Measurements from ENCODE around the gene SEC24D.

The SEC24D gene

GRCh38 chr4:118842055-118842454, 6.1 kb upstream of the SEC24D start:
- DNase-seq (ENCODE audit: low read depth) = no peak

DNA sequence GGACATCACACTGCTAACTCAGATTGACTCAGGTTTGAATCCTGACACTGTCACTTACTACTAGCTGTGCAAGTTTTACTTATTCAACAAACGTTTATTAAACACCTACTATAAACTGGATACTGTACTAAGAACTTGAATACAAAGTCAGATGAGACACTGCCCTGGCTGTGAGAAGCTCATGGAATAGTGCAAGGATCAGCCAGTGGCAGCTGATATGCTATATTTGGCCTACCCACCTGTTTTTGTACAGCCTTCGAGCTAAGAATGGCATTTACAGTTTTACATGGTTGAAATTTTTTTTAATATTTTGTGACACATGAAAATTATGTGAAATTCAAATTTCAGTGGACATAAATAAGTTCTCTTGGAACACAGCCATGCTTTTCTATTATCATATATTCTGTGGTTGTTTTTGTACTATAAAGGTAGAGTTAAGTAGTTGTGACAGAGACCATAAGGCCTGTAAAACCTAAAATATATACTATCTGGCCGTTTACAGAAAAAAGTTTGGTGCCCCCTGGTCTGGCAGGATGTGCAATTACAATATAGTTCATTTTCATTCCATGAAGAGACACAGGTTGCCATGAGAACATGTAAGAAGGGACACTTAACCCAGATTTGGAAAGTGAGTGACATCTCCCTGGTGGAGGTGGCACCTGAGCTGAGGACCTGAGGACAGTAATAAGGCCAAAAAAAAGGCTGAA, 3.4 kb upstream of the SEC24D start:
- DNase-seq (ENCODE audit: low read depth) = no peak

GRCh38 chr4:118837121-118837507, 1.2 kb upstream of the SEC24D start:
- DNase-seq (ENCODE audit: low read depth) = no peak

DNA sequence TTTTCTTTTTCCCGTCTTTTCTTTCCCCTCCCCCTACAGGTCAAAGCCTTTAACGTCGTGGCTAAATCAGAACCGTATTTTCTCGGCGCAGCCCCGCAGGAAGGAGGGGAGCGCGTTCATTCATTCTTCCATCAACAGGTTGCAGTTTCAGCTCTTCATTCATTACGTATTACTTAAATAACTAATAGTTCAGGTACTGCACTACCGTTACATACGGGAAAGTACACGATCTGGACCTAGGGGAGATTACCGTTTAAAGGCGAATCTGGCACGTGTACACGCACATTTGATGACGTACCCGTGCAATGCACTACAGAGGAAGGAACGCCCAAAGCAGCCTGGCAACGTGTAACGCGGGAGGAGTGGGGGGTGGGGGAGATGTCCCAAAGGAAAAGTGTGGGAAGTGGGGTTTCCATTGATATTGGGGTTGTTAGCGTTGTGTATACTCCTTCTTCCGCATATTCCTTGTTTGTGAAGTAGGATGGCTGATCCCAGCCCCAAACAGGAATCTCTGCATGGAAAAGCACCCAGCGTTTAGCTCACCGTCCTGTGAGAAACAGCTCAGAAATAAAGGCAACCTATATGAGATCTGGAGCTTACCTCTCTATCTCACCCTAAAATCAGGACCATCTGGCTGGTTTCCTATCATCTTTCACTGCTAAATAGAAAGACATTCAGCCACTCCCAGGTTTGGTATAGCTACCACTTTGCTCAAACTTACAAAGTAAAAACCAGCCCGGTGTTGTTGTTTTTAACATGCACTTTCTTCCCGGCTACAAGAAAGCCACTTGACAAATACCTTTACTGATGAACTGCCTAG, 585 bp upstream of the SEC24D start:
- peak; percentile 23 for DNase-seq (ENCODE audit: low read depth)

DNA sequence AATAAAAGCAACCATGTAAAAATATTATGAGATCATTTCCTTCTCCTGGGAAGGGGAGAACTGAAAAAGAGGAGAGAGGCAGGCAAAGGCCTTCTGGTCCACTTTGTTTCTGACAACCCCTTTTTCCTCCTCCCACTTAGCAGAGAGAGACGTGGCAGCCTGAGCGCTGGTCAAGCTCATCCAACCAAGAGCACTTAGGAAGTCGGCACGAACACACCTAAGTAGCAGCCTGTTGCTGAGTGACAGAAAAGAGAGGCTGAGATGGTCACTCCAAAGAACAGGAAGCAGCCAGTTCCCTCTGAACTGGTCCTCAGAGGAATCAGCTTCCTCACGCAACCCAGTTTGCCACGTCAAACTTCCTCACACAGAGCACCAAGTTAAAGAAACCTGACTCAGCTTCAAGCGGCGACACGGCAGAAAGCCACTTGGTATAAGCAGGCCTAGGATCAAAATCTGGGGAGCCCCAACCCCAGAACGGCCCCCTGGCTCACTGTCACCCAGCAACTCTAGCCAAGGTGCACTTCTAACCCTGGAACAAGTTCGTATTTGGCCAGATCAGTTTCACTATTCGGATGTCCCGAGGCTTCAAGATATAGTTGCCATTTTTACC, 861 bp downstream of the SEC24D start:
- peak; percentile 23 for DNase-seq (ENCODE audit: low read depth)

DNA sequence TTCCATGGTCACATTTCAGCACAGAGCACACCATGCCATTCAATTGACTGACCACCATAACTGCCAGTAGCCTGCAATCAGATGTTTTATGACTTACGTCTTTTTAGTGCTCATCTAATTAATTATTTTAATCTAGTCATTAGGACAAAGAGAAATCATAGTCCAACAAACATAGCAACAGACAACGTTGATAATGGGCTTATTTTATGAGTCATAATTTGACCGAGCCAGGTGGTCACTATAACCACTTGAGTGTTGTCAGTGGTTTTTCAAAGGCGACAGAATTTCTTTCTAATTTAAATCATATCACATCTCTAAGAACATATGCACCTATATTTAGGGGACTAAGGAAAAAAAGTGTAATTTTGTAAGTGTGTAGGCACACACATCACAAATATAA, 1.9 kb downstream of the SEC24D start:
- no peak for DNase-seq (ENCODE audit: low read depth)

GRCh38 chr4:118833192-118833820, 2.6 kb downstream of the SEC24D start:
- DNase-seq (ENCODE audit: low read depth) = no peak

- no peak for DNase-seq (ENCODE audit: low read depth)
These were observed 6.8 kb downstream of the SEC24D start for GRCh38 chr4:118829107-118829506.

- DNase-seq (ENCODE audit: low read depth) = no peak
These were observed 9.0 kb downstream of the SEC24D start for GRCh38 chr4:118826723-118827444.

DNA sequence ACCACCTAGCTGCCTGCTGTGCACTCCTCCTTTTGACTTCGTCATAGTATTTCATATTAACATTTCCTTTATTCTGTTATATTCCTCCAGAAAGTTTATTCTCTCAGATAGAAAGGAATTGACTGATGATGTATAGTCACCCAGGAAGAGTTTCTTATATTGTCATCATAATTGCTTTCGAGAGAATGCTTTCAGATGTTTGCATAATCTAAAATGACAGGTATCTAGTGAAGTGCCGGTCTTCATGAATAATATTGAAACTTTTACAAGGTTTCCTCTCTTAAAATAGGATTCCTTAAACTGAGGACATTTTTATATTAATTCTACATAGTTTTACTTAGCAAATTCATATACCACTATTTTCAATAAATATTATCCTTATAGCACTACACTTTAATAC, 10.1 kb downstream of the SEC24D start:
- no peak for DNase-seq (ENCODE audit: low read depth)

GRCh38 chr4:118824141-118824540, 11.8 kb downstream of the SEC24D start:
- no peak for DNase-seq (ENCODE audit: low read depth)

- DNase-seq (ENCODE audit: low read depth) = no peak
These were observed 12.5 kb downstream of the SEC24D start for GRCh38 chr4:118823471-118823870.

GRCh38 chr4:118821590-118822293, 14.2 kb downstream of the SEC24D start:
- DNase-seq (ENCODE audit: low read depth) = no peak

DNA sequence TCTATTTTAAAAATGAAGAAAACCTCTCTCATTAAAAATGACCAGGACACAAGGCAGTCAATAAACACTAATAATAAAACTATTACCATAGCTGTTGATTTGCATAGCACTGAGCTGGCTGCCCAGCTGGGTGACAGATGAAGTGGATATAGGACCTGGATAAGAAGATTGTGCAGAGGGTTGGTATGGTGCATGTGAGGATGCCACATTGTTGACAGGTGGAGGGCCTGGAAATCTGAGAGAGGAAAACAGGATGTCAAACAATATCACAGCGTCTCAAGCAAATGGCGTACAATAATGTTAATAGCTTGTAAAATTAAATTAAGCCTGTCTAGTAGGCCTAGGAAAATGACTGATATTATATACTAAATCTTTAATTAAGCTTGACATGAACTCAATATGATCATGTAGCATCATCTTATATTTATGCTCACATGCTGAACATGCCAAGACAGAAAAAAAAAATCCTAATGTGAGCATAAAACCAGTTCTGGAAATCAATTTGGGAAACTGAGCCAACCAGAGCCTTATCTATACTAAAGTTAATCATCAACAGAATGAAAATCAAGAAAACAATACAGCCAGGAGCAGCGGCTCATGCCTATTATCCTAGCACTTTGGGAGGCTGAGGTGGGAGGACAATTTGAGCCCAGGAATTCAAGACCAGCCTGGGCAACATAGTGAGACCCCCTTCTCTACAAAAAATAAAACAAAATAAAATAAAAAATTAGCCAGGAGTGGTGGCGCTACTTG, 18.6 kb downstream of the SEC24D start:
- DNase-seq (ENCODE audit: low read depth) = no peak

DNA sequence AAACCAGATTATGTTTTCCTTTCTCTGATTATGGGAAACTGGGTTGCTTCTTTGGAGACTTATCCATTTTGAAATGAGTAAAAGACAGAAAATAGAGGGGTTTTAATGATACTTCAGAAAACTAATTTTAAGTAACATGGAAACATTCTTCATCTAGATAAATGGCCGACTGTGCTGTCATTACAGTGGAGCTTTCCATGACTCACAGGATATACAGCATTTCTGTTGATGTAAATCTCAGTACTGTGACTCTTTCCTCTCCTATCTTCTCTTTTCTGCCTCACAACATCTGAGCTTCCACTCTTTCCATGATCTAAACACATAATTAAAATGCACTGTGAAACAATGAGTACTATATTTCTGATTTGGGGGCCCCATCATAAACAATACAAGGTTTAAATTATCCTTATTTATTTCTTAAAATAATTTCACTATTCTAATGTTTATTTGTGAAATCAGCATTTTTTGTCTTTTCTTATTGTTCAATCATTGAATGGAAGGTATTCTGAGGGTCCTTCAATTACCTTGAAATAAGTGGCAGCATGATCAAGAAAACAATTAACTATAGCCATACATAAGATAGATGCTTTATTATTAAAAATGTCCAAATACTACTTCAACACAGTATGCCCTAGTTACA, 19.3 kb downstream of the SEC24D start:
- DNase-seq (ENCODE audit: low read depth) = no peak

DNA sequence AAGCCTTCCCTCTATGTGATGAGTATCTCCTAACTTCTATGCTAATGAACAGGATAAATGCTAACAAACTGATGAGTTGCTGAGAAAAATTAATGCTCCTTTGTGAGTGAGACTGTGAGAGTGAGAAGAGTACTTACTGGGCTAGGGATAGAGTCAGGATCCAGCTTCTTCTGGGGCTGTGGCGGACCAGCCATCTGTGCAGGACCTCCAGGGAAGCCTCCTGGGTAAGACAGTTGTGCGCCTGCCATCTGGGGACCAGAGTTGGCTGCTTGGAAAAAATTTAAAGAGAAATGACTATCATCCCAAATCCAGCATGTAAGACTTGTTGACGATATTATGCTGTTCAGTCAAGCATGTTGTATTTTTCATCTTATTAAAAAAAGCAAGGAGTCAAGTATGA, 21.0 kb downstream of the SEC24D start:
- DNase-seq (ENCODE audit: low read depth) = no peak

DNA sequence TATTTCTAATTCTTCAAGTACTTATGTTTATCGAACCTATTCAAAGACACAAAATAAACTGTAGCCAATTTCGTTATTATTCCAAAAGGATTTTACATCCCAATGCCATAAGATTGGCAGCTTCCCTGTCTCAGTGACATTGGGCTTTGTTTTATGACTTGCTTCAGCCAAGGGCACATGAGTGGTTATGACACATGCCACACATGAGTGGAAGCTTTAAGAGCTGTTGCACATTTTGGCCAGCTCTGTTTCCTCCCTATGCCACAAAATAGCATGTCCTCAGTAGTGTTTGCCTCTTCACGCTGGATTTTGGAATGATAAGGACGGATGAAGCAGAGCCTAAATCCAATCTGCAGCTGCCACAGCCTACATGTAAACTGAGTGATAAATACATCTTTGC, 21.9 kb downstream of the SEC24D start:
- no peak for DNase-seq (ENCODE audit: low read depth)

GRCh38 chr4:118813561-118813960, 22.4 kb downstream of the SEC24D start:
- DNase-seq (ENCODE audit: low read depth) = no peak

DNA sequence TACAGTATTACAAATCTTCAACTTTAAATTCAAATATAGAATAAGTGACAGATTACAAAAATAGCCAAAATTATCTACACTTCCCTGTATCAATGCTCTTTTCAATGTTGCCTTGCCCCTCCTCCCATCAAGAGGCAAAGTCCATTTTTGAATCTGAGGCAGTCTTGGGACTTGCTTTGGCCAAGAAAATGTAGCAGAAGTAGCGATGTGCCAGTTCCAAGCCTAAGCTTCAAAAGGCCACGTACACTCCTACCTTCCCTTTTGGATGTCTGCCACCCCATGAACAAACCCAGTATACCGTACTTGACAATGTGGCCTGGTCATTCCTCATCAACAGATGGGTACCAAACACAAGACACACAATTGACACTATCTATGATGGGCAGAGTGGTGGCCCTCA, 24.1 kb downstream of the SEC24D start:
- DNase-seq (ENCODE audit: low read depth) = no peak

Measured in activated T-cell treated with anti-CD3 and anti-CD28 coated beads for 48 hours (primary cell).